Activated CD4-positive, alpha-beta T cell treated with anti-CD3 and anti-CD28 coated beads, Interleukin-10, Interleukin-2, amounts not matched to agents 100 ng/mL and 50 ng/mL, durations not matched to agents 16 hours and 8 hours (primary cell): ENCODE measurements around the gene APOA1.

Source experiments
- DNase-seq: peaks from one replicate; pipeline ENCODE4 v3.0.0-alpha.2; 2020

Gene APOA1

GRCh38 chr11:116837231-116838091, at the start of gene APOA1:
Gene APOA1, minus strand, starts transcription at chr11:116837622. Its CDS starts 235 bp downstream, at chr11:116837387.
- no peak for DNase-seq

- no peak for DNase-seq
Observed at GRCh38 chr11:116885951-116886655, 48.7 kb upstream of the APOA1 start.

GRCh38 chr11:116882386-116882785, 45.0 kb upstream of the APOA1 start:
- DNase-seq: peak; percentile 52

- DNase-seq: no peak
Observed at GRCh38 chr11:116881143-116881542, 43.7 kb upstream of the APOA1 start.

GRCh38 chr11:116879800-116880625, 42.6 kb upstream of the APOA1 start:
- peak; percentile 61 for DNase-seq

GRCh38 chr11:116876656-116877055, 39.2 kb upstream of the APOA1 start:
- no peak for DNase-seq

- no peak for DNase-seq
Observed at GRCh38 chr11:116875194-116875593, 37.8 kb upstream of the APOA1 start.

- DNase-seq: no peak
Observed at GRCh38 chr11:116874251-116874650, 36.8 kb upstream of the APOA1 start.

GRCh38 chr11:116873381-116873780, 36.0 kb upstream of the APOA1 start:
- DNase-seq: no peak

GRCh38 chr11:116871248-116871647, 33.8 kb upstream of the APOA1 start:
- DNase-seq: no peak

- DNase-seq: peak; percentile 9
Observed at GRCh38 chr11:116870054-116870453, 32.6 kb upstream of the APOA1 start.

- no peak for DNase-seq
Observed at GRCh38 chr11:116869610-116870009, 32.2 kb upstream of the APOA1 start.

GRCh38 chr11:116868066-116868465, 30.6 kb upstream of the APOA1 start:
- DNase-seq: no peak

GRCh38 chr11:116867619-116868018, 30.2 kb upstream of the APOA1 start:
- no peak for DNase-seq

- DNase-seq: no peak
Observed at GRCh38 chr11:116866804-116867455, 29.5 kb upstream of the APOA1 start.

GRCh38 chr11:116865696-116866095, 28.3 kb upstream of the APOA1 start:
- no peak for DNase-seq

GRCh38 chr11:116864531-116864930, 27.1 kb upstream of the APOA1 start:
- DNase-seq: no peak

GRCh38 chr11:116862951-116863350, 25.5 kb upstream of the APOA1 start:
- no peak for DNase-seq

- no peak for DNase-seq
Observed at GRCh38 chr11:116862185-116862584, 24.8 kb upstream of the APOA1 start.

- peak; percentile 38 for DNase-seq
Observed at GRCh38 chr11:116861539-116861938, 24.1 kb upstream of the APOA1 start.

GRCh38 chr11:116860303-116860702, 22.9 kb upstream of the APOA1 start:
- no peak for DNase-seq

- DNase-seq: no peak
Observed at GRCh38 chr11:116859175-116859574, 21.8 kb upstream of the APOA1 start.

GRCh38 chr11:116857936-116858335, 20.5 kb upstream of the APOA1 start:
- no peak for DNase-seq
